NT2/D1 (cell line): Measurements from ENCODE around the gene MCOLN3.

Source experiments
- SUZ12 ChIP-seq: IDR thresholded peaks from 2 replicates; pipeline ENCODE4 v1.6.1; 2011; ENCODE audit not compliant: insufficient read length, insufficient read depth; ENCODE audit errors: extremely low read depth
- YY1 ChIP-seq: IDR thresholded peaks from 2 replicates; pipeline ENCODE4 v1.6.1; 2011; ENCODE audit not compliant: insufficient read length, insufficient read depth
- ZNF274 ChIP-seq: IDR thresholded peaks from 2 replicates; pipeline ENCODE4 v1.6.1; 2011; ENCODE audit warnings: mild to moderate bottlenecking, low read depth, low read length

GRCh38 chr1:85062425-85063026 is 14.2 kb upstream of the MCOLN3 start:
- TF ChIP-seq YY1 (no peak), ZNF274 (no peak), SUZ12 (no peak)
